ENCODE results near the gene ABCB1.

GRCh38 chr7:87598234-87599009, 2.3 kb downstream of the ABCB1 start:
- no peak for TF ChIP-seq CTCF (IDR thresholded peaks at IDR 0.05)
- TF ChIP-seq POLR2A (IDR thresholded peaks at IDR 0.05) = no peak
